ENCODE results near the gene THADA.

The THADA gene

DNA sequence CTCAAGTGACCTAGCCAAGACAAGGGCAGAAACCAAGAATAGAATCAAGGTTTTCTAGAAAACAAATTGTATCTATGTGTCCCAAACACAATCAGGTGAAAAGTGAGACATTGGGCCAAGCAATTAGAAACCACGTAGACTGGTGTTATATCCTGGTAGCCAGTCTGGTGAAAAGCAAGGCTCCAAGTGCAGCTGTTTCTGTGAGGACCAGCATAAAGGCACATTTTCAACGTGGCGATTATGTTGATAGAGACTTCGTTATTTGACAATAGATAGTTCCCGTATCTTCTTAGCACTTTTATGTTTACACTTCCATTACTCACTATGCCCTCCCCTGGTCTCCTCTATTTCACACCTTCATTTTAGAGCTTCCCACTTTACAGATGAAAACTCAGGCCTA is 266.2 kb downstream of the THADA start:
- no peak for DNase-seq (ENCODE audit: low read depth in 2 of 2, low spot score in 1 of 2)

DNA sequence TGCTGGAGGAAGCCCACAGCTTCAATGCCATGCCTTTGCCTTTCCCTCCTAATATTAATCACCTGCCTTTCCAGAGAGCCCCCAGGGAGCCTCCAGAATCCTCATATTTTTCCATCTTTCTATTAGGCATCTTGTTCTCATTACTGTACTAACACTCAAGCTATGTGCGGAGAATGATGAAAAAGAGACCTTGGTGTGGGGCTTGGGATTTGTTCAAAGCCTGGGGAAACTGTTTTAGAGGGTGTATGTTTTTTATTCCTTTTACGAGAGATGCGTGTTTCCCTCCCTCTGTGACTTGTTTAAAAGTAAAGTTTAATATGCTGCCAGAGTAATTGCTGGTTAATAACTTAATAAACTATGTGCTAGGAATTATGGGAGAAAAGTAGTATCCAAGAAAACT is 267.0 kb downstream of the THADA start:
- no peak for DNase-seq (ENCODE audit: low read depth in 2 of 2, low spot score in 1 of 2)

DNA sequence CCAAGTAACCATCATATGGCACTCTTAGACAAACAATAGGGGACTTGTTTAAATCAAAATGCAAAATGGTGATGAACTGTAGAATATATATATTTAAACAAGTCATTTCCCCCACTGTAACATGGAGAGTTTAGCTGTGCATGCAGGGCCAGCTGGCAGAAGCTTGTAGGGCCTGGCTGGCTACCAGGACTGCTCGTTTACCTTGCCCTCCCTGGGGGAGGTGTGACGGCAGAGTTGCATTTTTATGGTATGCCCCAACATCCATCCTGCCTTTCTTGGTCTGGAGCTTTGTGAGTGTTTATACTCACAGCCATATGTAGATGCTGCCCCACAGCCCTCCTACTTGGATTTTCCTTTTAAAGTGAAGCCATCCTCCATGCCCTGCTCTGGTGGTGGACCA is 267.7 kb downstream of the THADA start:
- DNase-seq (ENCODE audit: low read depth in 2 of 2, low spot score in 1 of 2): no peak

DNA sequence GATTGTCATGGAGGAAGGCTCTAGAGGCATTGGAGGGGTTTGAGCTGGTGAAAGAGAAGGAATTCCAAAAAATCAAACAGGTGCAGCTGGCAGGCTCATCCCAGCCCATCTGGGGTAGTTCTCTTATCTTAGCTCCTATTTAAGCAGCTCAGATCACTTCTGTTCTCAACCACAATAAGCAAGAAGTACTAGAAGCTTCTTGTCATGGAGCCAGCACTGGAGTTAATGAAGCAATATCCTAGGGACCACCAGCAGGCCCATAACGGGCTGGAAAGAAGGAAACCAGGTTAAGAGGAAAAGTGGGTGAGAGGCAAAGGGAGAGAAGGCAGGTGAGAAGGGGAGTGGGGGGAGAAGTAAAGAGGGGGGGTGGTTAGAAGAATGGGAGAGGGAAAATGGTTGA is 268.7 kb downstream of the THADA start:
- DNase-seq (ENCODE audit: low read depth in 2 of 2, low spot score in 1 of 2): no peak

DNA sequence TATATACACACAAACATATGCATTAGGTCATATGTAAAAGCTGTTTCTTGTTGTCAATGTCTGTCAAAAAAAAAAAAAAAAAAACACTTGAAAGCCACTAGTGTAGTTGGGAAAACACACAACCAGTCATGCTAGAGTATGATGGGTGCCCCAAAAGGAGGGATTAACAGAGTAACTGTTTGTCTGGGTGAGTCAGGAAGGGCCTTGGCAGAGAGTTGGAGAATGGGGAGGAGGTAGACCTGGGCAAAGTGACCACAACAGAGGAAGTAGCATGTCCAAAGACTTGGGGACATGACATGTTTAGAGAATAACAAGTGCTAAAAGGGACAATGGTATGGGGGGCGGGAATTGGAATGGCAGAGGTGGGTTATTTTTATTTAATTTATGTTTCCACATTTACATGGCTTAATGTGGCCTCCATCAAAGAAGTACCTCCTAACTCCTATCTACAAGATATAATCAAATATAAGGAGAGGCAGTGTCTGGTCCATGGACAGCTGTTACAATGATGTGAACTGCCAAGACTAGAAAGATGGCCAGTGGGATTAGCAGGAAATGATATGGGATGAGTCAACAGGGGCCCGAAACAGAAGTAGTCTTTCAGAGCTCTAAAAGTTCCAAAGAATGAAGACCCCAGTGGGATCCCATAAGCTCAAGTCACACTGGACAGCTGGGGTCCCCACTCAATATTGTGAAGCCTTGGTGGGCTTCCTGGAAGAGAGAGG is 269.6 kb downstream of the THADA start:
- DNase-seq (ENCODE audit: low read depth in 2 of 2, low spot score in 1 of 2): no peak

DNA sequence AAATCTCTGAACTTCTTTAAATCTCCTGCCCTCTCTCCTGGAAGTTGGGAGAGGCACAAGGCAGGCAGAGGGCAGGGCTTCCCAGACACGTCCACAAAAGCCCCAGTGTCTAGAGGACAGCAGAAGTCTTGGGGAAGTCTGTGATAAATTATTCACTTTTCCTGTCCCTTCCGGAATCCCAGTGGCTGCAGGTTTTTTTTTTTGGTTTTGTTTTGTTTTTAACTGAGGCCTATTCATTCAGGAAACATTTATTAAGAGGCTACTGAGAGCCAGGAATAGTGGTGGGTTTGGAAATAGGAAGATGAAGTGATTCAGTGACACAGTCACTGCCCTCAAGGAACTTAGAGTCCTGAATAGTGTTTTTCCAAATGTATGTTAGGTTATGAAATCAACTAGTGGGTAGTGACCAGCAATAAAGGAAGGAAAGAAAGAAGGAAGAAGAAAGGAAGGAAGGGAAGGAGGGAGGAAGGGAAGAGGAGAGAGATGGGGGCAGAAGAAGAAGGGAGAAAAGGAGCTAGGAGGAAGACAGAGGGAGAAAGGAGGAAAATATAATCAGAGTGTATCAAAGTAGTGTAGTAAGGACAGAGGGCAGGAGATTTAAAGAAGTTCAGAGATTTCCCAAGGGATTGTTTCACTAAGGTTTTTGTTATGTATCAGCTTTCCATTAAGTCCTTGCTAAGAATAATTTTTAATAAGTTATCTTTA is 270.6 kb downstream of the THADA start:
- DNase-seq (ENCODE audit: low read depth in 2 of 2, low spot score in 1 of 2): no peak

DNA sequence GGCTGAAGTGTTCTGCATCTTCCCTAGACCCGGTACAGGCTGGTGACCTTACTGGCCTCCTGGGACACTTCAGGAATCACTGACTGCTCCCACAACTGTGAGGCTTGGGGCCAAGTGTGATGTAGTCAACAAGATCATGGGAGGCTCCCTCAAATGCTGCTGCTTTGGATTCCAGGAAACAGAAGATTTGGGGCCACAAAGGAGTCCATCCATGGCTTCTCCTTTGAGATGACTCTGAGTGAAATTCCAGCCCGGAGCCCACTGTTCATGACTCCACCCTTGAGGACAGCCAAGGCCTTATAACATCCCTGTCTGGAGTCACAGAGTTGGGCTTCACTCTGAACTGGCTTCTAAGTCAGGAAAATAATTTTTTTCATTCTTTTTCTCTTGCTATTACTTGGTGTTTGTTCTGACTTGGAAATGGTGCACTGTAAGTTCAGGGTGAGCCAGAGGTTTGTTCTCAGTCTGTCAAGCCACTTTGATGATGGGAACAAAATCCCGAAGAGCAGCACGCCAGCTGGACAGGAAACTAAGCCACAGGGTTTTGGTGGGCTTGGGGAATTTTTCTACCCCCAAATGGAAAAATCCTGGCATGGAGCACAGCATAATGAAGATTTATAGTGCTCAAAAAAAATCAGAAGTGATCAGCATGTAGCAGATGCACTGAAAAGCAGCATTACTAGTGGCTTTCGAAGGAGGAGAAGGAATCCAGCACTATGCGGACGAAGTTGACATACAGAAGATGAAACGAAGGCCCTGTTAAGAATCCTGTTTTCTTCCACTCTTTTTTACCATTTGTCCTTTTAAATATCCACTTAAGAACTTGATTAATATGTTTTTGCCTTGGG is 271.4 kb downstream of the THADA start:
- DNase-seq (ENCODE audit: low read depth in 2 of 2, low spot score in 1 of 2): no peak

DNA sequence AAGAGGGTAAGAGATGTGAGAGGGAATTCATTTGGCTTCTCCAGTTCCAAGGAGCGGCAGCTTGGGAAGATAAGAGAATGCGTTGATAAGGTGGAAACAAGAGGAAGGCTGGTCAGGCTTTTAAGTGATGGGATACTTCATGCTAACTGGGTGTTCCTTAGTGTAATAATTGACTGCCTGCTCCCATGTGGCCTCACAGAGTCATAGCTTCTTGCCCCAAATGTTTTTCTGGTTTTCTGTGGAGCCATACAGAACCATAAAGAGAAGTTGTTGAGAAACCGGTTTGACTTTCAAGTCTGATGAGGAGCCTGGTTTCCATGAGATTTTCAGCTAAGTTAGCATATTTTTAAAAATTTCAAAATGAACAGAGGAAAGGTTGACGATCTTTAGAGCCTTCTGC is 272.0 kb downstream of the THADA start:
- no peak for DNase-seq (ENCODE audit: low read depth in 2 of 2, low spot score in 1 of 2)

DNA sequence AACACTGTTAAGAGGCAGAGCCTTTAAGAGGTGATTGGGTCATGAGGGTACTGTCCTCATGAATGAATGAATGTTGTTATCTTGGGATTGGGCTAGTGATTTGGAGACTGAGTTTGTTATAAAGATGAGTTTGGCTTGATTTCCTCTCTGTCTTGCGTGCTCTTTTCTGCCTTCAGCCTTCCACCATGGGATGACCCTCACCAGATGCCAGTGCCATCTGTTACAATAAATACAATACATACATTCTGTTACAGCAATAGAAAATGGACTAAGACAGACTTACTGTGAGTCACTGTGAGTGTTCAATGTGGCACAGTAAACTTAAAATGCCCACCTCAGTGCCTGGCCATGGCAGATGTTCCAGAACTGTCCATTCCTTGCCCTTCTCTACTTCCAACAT is 274.4 kb downstream of the THADA start:
- DNase-seq (ENCODE audit: low read depth in 2 of 2, low spot score in 1 of 2): no peak

DNA sequence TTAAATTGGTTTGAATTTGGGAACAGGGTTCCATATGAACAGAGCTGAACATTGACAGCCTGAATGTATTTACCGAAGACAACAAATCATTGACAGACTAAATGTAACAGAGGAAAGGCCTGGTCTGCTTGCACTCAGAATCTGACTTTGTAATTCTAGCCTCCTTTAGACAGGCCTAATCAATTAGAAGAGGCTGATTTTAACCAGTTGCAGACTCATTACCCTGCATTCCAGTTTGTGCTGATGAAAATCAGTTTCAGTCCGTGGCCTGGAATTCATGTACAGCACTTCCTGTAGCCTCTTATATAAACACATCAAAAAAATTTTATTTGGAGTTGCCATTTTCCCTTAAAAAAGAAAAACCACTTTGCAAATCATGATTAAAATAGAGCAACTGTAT is 276.3 kb downstream of the THADA start:
- DNase-seq (ENCODE audit: low read depth in 2 of 2, low spot score in 1 of 2): no peak

DNA sequence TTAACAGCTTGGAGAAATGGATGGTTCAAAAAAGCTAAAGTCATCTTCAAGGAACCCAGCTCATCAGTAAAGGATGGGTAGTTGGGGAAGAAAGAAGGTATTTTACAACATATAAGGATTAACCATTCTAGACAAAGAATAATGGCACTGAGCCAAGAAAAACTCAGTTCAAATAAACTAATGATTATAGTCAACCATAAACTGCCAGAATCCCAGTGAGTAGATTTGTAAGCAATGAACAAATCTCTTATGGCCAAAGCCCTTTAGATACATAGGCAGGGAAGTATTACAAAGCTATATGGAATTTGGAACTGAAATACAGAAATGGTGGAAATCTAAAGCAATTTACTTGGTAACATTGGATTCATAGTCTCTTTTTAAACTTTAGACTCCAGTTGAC is 277.0 kb downstream of the THADA start:
- no peak for DNase-seq (ENCODE audit: low read depth in 2 of 2, low spot score in 1 of 2)

DNA sequence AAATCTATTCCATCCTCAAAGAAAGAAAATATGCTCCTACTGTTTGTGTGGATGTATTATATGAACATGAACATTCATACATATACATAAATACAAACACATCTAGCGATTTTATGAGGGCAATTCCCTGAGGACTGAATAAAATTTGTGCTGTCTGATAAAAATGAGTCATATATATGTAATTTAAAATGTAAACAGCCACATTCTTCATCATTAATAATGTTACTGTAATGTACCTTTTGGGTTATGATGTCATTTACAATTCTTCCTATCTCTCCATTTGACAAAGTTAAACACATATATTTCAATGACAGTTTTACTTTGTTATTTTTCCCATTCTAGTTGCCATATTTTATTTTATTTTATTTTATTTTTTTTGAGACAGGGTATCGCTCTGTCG is 278.2 kb downstream of the THADA start:
- DNase-seq (ENCODE audit: low read depth in 2 of 2, low spot score in 1 of 2): no peak

DNA sequence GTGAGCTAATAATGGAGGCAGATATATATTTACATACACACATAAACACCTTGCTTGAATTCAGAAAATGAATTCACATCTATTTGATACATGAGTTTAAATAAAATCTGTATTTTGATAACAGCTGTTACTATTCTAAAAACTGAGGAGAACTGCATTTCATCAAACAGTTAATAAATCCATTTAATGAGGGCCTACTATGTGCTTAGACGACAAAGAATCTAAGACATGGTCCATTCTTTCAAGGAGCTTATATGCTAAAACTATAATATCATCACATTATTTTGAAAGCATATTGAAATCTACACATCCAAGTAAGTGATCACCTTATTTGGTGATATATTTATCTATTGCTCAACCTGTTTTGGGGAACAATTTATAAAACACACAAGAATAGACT is 278.6 kb downstream of the THADA start:
- no peak for DNase-seq (ENCODE audit: low read depth in 2 of 2, low spot score in 1 of 2)

DNA sequence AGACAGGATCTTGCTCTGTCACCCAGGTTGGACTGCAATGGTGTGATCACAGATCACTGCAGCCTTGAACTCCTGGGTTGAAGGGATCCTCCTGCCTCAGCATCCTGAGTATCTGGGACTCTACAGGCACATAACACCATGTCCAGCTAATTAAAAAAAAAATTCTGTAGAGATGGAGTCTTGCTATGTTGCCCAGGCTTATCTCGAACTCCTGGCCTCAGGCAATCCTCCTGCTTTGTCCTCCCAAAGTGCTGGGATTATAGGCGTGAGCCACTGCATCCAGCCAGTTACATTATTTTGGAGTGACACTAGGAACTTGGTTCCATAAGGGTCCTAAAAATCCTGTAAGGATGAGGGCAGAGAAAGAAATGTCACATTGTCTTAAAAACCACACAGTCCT is 280.4 kb downstream of the THADA start:
- DNase-seq (ENCODE audit: low read depth in 2 of 2, low spot score in 1 of 2): no peak

DNA sequence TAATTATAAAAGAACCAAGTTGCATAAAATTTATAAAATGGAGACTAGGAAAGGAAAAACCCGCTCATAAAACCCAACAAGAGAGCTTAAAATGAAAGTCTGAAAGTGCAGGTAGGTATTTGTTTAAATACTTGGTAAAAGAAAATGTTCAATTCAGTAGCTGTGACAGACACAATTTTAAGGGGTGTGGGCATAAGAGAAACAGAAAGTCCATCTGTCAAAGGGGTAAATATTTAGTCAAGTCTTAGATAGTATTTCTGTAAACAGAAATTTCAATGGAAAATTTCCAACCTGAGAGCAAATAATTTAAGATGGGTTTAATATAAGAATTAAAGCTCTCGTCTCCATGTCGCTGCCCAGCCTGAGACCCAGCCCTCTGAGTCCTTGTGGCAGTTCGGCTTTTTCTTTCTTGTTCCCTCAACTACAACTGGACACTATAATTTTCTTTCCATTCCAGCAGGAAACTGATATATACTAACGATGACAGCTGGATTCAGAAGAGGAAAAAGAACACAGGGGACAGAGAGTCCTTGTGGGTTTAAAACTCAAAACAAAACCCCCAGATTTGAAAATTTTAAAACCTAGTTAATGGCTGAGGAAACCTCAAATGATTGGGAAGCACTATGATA is 281.4 kb downstream of the THADA start:
- DNase-seq (ENCODE audit: low read depth in 2 of 2, low spot score in 1 of 2): no peak

DNA sequence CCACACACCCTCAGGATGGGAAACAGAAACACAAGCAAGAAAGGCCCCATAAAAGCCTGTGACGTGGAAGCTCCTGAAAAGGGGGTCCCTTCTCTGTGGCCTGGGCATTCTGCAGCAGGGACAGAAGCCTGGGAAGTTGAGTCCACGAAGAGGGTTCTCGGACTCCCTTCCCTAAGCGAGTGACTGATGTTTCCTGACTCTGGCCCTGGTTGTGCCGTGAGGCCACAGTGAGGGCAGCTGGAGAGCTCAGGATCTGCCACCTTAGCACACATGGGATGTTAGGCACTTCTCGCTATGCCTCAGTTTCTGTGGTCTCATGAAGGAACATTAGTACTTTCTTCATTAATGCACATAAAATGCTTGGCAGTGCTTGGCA is 282.2 kb downstream of the THADA start:
- DNase-seq (ENCODE audit: low read depth in 2 of 2, low spot score in 1 of 2): no peak

DNA sequence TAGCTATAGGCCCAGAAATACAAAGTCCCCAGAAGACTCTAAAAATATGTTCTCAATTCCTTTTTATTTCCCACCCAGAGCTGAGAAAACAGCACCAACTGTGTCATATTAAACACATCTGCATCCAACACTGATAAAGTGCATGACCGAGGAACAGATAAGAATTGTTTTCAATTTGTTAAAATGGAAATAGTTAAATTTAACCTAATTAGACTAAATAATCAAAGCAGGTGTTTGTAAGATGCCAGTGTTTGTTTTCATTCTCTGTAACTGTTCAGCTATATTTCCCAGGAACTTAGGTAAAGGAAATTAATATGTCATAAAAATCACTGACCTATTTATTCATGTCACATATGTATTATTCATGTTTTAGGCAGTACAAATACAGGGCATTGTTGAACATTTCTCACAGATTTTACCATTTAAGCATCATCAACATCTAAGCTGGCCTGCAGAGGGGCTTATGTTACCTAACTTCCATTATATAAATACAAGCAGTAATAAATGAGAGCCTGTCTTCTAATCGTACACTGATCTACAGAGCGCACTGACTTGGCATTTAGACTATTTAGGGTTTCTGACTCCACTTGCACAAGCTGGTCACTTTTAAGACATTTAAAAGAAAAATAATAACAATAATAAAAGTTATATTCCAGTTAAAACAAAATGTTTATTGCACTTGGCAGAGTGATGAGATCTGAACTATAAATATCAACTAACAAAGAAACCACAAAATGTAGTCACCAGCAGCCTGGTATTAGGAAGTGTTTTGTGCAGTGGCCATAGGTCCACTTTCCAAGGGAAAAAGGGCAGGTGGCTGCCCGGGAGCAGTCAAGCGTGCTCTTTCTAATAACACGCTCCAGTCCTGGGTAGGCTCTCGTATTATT is 282.8 kb downstream of the THADA start:
- DNase-seq (ENCODE audit: low read depth in 2 of 2, low spot score in 1 of 2): no peak

DNA sequence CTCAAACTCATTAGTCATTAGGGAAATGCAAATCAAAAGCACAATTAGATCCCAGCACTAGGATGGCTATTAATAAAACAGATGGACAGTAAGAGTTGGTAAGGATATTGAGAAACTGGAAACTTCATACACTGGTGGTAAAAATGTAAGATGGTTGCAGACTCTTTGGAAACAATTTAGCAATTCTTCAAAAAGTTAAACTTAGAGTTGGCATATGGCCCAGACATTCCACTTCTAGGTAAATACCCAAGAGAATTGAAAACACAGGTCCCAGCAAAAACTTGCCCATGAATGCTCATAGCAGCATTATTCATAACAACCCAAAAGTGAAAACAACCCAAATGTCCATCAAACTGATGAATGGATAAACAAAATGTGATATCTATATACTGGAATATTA is 284.6 kb downstream of the THADA start:
- no peak for DNase-seq (ENCODE audit: low read depth in 2 of 2, low spot score in 1 of 2)

DNA sequence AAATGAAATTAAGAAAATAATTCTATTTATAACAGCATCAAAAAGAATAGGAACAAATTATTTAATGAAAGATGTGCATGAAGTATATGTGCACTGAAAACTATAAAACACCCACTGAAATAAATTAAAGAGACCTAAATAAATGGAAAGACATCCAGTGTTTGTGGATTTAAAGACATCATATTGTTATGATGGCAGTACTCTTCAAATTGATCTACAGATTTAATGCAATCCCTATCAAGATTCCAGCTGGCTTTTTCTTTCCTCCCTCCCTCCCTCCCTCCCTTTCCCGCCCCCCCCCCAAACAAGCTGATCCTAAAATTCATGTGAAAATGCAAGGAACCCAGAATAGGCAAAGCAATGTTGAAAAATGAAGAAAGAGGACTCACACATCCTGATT is 285.9 kb downstream of the THADA start:
- no peak for DNase-seq (ENCODE audit: low read depth in 2 of 2, low spot score in 1 of 2)

DNA sequence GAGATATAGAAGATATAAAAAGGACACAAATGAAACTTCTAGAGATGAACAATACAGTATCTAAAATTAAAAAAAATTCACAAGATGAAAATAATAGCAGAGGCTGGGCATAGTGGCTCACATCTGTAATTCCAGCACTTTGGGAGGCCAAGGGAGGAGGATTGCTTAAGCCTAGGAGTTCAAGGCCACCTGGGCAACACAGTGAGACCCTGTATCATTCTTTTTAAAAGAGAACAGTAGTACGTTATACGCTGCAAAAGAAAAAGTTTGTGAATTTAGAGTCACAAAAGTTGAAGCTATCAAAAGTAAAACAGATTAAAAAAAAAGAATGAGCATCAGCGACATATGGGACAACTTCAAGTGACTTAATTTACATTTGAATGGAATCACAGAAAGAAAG is 287.9 kb downstream of the THADA start:
- no peak for DNase-seq (ENCODE audit: low read depth in 2 of 2, low spot score in 1 of 2)

DNA sequence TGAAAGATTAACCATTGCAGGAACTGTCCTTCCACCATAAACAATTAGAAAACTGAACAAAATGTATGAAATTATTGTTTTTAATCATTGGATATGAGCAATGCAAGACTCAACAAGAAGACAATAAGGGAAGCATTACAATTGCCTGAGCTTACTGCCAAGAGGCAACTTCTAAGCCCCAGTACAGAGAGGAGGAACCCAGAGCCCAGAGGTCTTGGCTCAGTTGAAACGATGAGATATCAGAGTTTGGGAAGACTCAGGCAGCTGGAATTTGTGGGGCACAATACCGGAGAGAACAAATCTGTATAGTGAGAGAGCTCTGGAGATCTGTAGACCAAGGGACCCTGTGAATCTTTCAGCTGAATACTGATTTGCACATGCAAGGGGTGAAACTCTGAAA is 288.8 kb downstream of the THADA start:
- DNase-seq (ENCODE audit: low read depth in 2 of 2, low spot score in 1 of 2): no peak

Measured in stimulated activated CD8-positive, alpha-beta memory T cell treated with anti-CD3 and anti-CD28 coated beads, Interleukin-4, amount 100 ng/mL, for 1 hour (primary cell).